ENCODE data around the gene ZFR2. TPM values are rescaled to one million over a fixed set of nuclear protein-coding genes. Genes with fewer than 3 reads are reported as not detected.

The ZFR2 gene
- total and polyA plus RNA-seq, 7 donors: not detected

DNA sequence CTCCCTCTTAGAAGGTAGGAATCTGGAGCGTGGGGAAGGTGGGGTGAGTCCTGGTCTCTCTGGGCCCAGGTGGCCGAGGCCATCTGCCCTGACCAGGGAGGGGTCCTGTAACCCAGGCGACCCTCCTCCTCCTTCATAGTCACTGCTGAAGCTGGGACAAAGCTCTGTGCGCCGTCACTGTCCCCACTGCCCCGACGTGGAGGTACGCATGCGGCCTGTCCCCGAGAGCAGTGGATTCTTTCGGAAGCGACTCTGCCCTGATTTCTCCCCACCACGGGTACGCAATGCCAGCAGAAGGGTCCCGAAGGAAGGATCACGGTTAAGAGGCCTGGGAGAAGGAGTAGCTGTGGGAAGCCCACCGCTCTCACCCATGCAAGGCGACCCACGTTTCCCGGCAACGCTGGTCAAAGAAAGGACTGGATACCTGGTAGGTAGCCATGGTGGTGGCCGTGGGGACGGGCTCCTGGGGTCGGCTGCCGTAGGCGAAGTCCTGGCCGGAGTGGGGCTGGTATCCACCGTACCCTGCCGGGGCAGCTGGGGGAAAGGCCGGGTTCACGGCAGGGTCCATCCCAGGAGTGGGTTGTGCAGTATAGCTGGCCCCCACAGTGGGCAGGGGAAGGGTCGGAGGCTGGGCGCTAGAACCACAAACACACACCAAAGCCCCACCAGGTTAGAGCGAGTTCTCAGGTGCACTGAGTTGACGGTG is 34.3 kb downstream of the ZFR2 start:
- Histone ChIP-seq H3K4me1 (no peaks in the 10 kb centered on the region), H3K27ac (no peak overlapping the region), H3K9me3 (no peaks in the 10 kb centered on the region), H3K27me3 (ENCODE audit: insufficient read depth in 3 of 3, low read length in 2 of 3) (peaks cover 0 to 24% (median 10%) of the 10 kb centered on the region in 3 donors), H3K36me3 (ENCODE audit: insufficient read depth in 1 of 2, low read depth in 1 of 2) (no peaks in the 10 kb centered on the region), H3K4me3 (no peak overlapping the region)
- WGBS, 3 donors: 81 to 90% (median 87%) methylated on average over 35 of the region's 35 CpGs
- TF ChIP-seq, protein P1, sequence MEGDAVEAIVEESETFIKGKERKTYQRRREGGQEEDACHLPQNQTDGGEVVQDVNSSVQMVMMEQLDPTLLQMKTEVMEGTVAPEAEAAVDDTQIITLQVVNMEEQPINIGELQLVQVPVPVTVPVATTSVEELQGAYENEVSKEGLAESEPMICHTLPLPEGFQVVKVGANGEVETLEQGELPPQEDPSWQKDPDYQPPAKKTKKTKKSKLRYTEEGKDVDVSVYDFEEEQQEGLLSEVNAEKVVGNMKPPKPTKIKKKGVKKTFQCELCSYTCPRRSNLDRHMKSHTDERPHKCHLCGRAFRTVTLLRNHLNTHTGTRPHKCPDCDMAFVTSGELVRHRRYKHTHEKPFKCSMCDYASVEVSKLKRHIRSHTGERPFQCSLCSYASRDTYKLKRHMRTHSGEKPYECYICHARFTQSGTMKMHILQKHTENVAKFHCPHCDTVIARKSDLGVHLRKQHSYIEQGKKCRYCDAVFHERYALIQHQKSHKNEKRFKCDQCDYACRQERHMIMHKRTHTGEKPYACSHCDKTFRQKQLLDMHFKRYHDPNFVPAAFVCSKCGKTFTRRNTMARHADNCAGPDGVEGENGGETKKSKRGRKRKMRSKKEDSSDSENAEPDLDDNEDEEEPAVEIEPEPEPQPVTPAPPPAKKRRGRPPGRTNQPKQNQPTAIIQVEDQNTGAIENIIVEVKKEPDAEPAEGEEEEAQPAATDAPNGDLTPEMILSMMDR (IDR thresholded peaks at IDR 0.05): no peak
- ATAC-seq (no peak), DNase-seq (no peak)
- intact Hi-C loops (cut with DNase I): no loop called here

DNA sequence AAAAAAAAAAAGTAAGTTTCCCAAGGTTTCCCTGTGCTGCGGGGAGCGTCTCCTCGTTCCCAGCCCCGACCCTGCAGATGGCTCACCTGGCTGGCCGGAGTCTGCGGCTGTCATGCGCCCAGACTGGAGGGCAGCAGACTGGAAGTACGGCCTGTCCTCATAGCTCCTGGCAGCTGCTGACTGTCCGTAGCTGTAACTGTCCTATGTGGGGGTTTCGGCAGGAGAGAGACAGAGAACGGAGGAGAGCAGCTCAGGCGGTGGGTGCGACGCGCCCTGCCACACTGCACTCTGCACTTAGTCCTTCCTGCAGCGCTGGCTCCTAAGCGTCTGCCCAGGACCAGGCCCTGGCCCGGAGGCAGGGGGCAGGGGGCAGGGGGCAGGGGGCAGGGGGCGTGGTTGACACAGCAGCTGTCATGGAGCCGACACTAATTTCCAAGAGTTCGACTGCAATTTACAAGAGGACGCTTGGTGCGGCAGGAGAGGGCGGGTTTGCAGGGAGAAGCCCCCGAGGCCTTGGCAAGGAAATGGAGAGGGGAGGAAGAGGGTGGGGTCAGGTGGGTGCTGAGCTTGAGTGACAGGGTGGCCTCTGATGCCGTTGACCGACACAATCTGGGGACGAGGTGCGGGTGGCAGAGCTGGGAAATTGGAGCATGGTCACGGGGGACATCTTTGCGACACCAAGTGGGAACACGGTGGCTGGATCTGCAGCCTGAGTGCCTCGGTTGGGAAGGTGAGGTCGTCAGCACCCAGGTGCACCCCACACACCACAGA is 35.1 kb downstream of the ZFR2 start:
- ATAC-seq (no peak), DNase-seq (no peak)
- TF ChIP-seq, protein P1 (IDR thresholded peaks at IDR 0.05): no peak
- intact Hi-C loops (cut with DNase I): no loop called here
- H3K27me3 ChIP-seq (ENCODE audit: insufficient read depth in 3 of 3, low read length in 2 of 3): peaks cover 0 to 24% (median 10%) of the 10 kb centered on the region in 3 donors
- H3K9me3 ChIP-seq: no peaks in the 10 kb centered on the region
- H3K36me3 ChIP-seq (ENCODE audit: insufficient read depth in 1 of 2, low read depth in 1 of 2): no peaks in the 10 kb centered on the region
- H3K4me1 ChIP-seq: no peaks in the 10 kb centered on the region
- no peak overlapping the region for H3K27ac ChIP-seq
- WGBS, 3 donors: 47 to 51% (median 49%) methylated on average over 30 to 34 of the region's 34 CpGs
- H3K4me3 ChIP-seq: no peak overlapping the region

DNA sequence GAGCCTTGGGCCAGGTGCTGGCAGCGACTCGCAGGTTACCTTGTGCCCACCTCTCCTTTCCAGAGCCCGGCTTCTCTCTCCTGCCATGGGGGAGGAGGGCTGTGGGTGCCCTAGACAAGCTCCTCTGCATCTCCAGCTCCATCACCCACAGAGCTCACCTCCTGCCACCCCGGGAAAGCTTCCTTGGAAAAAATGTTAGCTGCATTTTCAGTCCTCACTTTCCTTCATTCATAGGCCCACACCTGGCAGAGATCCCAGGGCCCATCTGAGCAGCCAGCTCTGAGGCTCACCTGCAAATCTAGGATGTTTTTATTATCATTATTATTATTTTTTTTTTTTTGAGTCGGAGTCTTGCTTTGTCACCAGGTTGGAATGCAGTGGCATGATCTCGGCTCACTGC is 36.8 kb downstream of the ZFR2 start:
- ATAC-seq (no peak), DNase-seq (no peak)
- H3K4me3 ChIP-seq: no peak overlapping the region
- whole genome bisulfite sequencing, 3 donors: 83 to 91% (median 87%) methylated on average over 6 of the region's 6 CpGs
- H3K27me3 ChIP-seq (ENCODE audit: insufficient read depth in 3 of 3, low read length in 2 of 3): peaks cover 0 to 29% (median 10%) of the 10 kb centered on the region in 3 donors
- intact Hi-C loops (cut with DNase I): no loop called here
- no peaks in the 10 kb centered on the region for H3K9me3 ChIP-seq
- H3K27ac ChIP-seq: no peak overlapping the region
- TF ChIP-seq, protein P1 (IDR thresholded peaks at IDR 0.05): no peak
- H3K36me3 ChIP-seq (ENCODE audit: insufficient read depth in 1 of 2, low read depth in 1 of 2): no peaks in the 10 kb centered on the region
- no peaks in the 10 kb centered on the region for H3K4me1 ChIP-seq

DNA sequence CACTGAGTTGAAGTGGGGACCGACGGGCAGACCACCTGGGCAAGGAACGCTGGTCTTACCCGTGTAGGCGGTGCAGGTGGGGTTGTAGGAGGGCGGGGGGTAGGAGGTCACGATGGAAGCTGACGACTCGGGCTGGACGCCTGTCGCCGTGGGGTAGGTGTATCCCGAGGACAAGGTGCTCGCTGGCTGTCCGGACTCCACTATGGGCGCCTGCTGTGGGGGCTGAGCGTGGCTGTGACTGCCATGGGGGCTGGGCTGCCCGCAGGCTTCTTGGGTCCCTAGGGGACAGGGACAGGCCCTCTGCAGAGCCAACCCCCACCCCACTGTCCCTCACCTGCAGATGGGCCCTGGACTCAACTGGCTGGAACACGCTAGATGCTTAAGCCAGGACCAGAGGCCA is 37.2 kb downstream of the ZFR2 start:
- no peaks in the 10 kb centered on the region for H3K36me3 ChIP-seq (ENCODE audit: insufficient read depth in 1 of 2, low read depth in 1 of 2)
- DNase-seq (no peak), ATAC-seq (no peak)
- TF ChIP-seq, protein P1 (IDR thresholded peaks at IDR 0.05): no peak
- 54 to 60% (median 57%) methylated on average over 16 to 19 of the region's 19 CpGs for WGBS, 3 donors
- H3K9me3 ChIP-seq: no peaks in the 10 kb centered on the region
- H3K4me1 ChIP-seq: no peaks in the 10 kb centered on the region
- H3K4me3 ChIP-seq: no peak overlapping the region
- intact Hi-C loops (cut with DNase I): no loop called here
- peaks cover 0 to 29% (median 10%) of the 10 kb centered on the region in 3 donors for H3K27me3 ChIP-seq (ENCODE audit: insufficient read depth in 3 of 3, low read length in 2 of 3)
- H3K27ac ChIP-seq: no peak overlapping the region

Data from psoas muscle (tissue), 8 donors.